Upper lobe of left lung (tissue), 4 donors: ENCODE measurements around the gene HAPLN2.

Experiments
- CTCF ChIP-seq, 6 experiments: fragments of 450-650 bp in 4 of 6; fragments of 200-600 bp in 2 of 6; sonication (generic) in 2 of 6; IDR thresholded peaks; one replicate each; pipeline ENCODE4 v1.5.1; 2016 to 2019; ENCODE audit warnings: antibody characterized with exemption in 6 of 6
- EP300 ChIP-seq, 4 donors: sonication (generic); formaldehyde crosslinking; IDR thresholded peaks; one replicate each; pipeline ENCODE4 v1.5.1; 2017; ENCODE audit warnings: antibody characterized with exemption in 4 of 4, control low read depth in 2 of 4
- POLR2AphosphoS5 ChIP-seq, 2 donors: sonication (generic); formaldehyde crosslinking; IDR thresholded peaks; one replicate each; pipeline ENCODE4 v1.5.1; 2017; ENCODE audit warnings: antibody characterized with exemption in 2 of 2

GRCh38 chr1:156656806-156657740 is 37.9 kb downstream of the HAPLN2 start:
- TF ChIP-seq POLR2AphosphoS5 (IDR thresholded peaks at IDR 0.05): no peak
- TF ChIP-seq CTCF (IDR thresholded peaks at IDR 0.05): peak; percentile 88 to 96 (median 93)
- TF ChIP-seq EP300 (IDR thresholded peaks at IDR 0.05): no peak
